GM12873 (cell line): ENCODE results near the gene LIX1L.

Experiments used
- CTCF ChIP-seq: IDR thresholded peaks from 2 replicates; pipeline ENCODE4 v1.5.1; 2012; ENCODE audit warnings: low read depth, mild to moderate bottlenecking, moderate library complexity, low read length, control low read depth; ENCODE audit not compliant: insufficient read depth; ENCODE audit errors: missing control alignments

The LIX1L gene

GRCh38 chr1:145965119-145965744 lies 7.4 kb upstream of the LIX1L start:
- no peak for TF ChIP-seq CTCF

GRCh38 chr1:145964328-145965118 lies 6.7 kb upstream of the LIX1L start, which contains the start of the genes ANKRD34A and POLR3GL:
Gene ANKRD34A, minus strand, starts transcription at chr1:145964575. Its CDS starts 2,816 bp downstream, at chr1:145961759.
Gene POLR3GL, plus strand, starts transcription at chr1:145964690. Its CDS starts 10,176 bp downstream, at chr1:145974866.
- no peak for TF ChIP-seq CTCF

- TF ChIP-seq CTCF: no peak
Observed at GRCh38 chr1:145963265-145964019, 5.6 kb upstream of the LIX1L start.

GRCh38 chr1:145962157-145963102 lies 4.6 kb upstream of the LIX1L start:
- TF ChIP-seq CTCF: no peak

- TF ChIP-seq CTCF: no peak
Observed at GRCh38 chr1:145961425-145962156, 3.8 kb upstream of the LIX1L start.

- no peak for TF ChIP-seq CTCF
Observed at GRCh38 chr1:145961109-145961424, 3.2 kb upstream of the LIX1L start.
